OCI-LY1 (cell line): ENCODE measurements around the gene ISX.

Experiments
- H2AFZ ChIP-seq: fragments of 200-600 bp; sonication (generic), shearing (Covaris generic); 2 replicates; pipeline ENCODE4 v1.6.0; 2014; ENCODE audit warnings: antibody characterized with exemption, mild to moderate bottlenecking, low read length
- H3F3A ChIP-seq: fragments of 200-600 bp; sonication (generic), shearing (Covaris generic); 2 replicates; pipeline ENCODE4 v1.6.0; 2014; ENCODE audit warnings: mild to moderate bottlenecking, antibody characterized with exemption, low read length, moderate library complexity; ENCODE audit not compliant: insufficient read depth
- H3K27ac ChIP-seq: fragments of 200-600 bp; sonication (generic); 2 replicates; pipeline ENCODE4 v1.5.1; 2014; ENCODE audit warnings: low read length, mixed run types, mild to moderate bottlenecking, low read depth; ENCODE audit not compliant: poor library complexity, severe bottlenecking
- H3K27me3 ChIP-seq: fragments of 200-600 bp; sonication (generic); 2 replicates; pipeline ENCODE4 v1.6.0; 2014; ENCODE audit warnings: antibody characterized with exemption, mild to moderate bottlenecking, low read length, moderate library complexity; ENCODE audit not compliant: insufficient read depth
- H3K36me3 ChIP-seq: fragments of 200-600 bp; sonication (generic); 2 replicates; pipeline ENCODE4 v1.6.1; 2014; ENCODE audit warnings: mild to moderate bottlenecking, antibody characterized with exemption, low read length, moderate library complexity, mixed read lengths; ENCODE audit not compliant: insufficient read depth
- H3K4me1 ChIP-seq: fragments of 200-600 bp; sonication (generic); 2 replicates; pipeline ENCODE4 v1.5.1; 2014; ENCODE audit warnings: mild to moderate bottlenecking, low read length, moderate library complexity; ENCODE audit not compliant: insufficient read depth, severe bottlenecking
- H3K4me2 ChIP-seq: fragments of 200-600 bp; sonication (generic), shearing (Covaris generic); 2 replicates; pipeline ENCODE4 v1.6.1; 2014; ENCODE audit warnings: low read length
- H3K4me3 ChIP-seq: fragments of 200-600 bp; sonication (generic); 2 replicates; pipeline ENCODE4 v1.5.1; 2014; ENCODE audit warnings: low read length, low read depth, mild to moderate bottlenecking, mixed read lengths; ENCODE audit not compliant: poor library complexity, severe bottlenecking
- H3K79me2 ChIP-seq: fragments of 200-600 bp; shearing (Covaris generic); 2 replicates; pipeline ENCODE4 v1.6.1; 2016; ENCODE audit warnings: mixed run types, low read length, mixed read lengths; ENCODE audit not compliant: insufficient read depth
- H3K9ac ChIP-seq: fragments of 200-600 bp; sonication (generic), shearing (Covaris generic); 2 replicates; pipeline ENCODE4 v1.6.1; 2014; ENCODE audit warnings: mild to moderate bottlenecking, low read length, mixed read lengths
- H3K9me2 ChIP-seq: fragments of 200-600 bp; sonication (generic), shearing (Covaris generic); 2 replicates; pipeline ENCODE4 v1.6.1; 2014; ENCODE audit warnings: low read depth, mild to moderate bottlenecking, low read length, mixed read lengths
- H3K9me3 ChIP-seq: fragments of 200-600 bp; shearing (Covaris generic); 2 replicates; pipeline ENCODE4 v1.6.1; 2014; ENCODE audit warnings: low read length, mixed read lengths
- H4K20me1 ChIP-seq: fragments of 200-600 bp; sonication (generic), shearing (Covaris generic); 2 replicates; pipeline ENCODE4 v1.6.0; 2016; ENCODE audit warnings: mild to moderate bottlenecking, low read length; ENCODE audit not compliant: insufficient read depth
- EZH2 ChIP-seq: fragments of 200-600 bp; sonication (generic), shearing (Covaris generic); IDR thresholded peaks from 2 replicates; pipeline ENCODE4 v1.8.0; 2017; ENCODE audit warnings: borderline replicate concordance, mixed run types, mild to moderate bottlenecking, antibody characterized with exemption, low read length, moderate library complexity, mixed read lengths
- TF ChIP-seq, protein P1 (sequence below): fragments of 200-600 bp; sonication (generic), shearing (Covaris generic); IDR thresholded peaks from 2 replicates; pipeline ENCODE4 v1.5.1; 2017; ENCODE audit warnings: mild to moderate bottlenecking, antibody characterized with exemption, low read length, moderate library complexity, mixed read lengths

The ISX gene

DNA sequence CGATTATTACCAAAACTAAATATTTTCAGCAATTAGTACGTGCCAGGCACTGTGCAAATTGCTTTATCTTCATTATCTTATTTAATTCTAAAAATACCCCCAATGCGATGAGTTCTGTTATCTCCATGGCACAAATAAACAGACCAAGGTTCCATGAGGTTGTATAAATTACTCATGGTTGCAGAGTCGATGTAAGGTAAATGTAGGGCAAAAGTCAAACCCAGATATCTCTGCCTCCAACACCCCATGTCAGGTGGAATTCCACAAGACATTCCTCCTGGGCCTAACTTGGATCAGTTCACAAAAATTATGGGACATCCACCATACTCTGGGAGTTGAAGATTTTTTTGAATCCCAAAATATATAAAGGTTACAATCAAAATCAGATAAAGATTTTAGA, 43.7 kb downstream of the ISX start:
- no peak overlapping the region for H3K4me2 ChIP-seq
- H3K4me1 ChIP-seq = peaks cover 5% of the 10 kb centered on the region
- H4K20me1 ChIP-seq = no peaks in the 10 kb centered on the region
- no peaks in the 10 kb centered on the region for H3K9me3 ChIP-seq
- no peaks in the 10 kb centered on the region for H3K79me2 ChIP-seq
- H3K36me3 ChIP-seq = no peaks in the 10 kb centered on the region; the same call in 1 of the 2 replicates
- H3K9me2 ChIP-seq = no peaks in the 10 kb centered on the region
- no peaks in the 10 kb centered on the region for H3K27me3 ChIP-seq
- TF ChIP-seq, protein P1, sequence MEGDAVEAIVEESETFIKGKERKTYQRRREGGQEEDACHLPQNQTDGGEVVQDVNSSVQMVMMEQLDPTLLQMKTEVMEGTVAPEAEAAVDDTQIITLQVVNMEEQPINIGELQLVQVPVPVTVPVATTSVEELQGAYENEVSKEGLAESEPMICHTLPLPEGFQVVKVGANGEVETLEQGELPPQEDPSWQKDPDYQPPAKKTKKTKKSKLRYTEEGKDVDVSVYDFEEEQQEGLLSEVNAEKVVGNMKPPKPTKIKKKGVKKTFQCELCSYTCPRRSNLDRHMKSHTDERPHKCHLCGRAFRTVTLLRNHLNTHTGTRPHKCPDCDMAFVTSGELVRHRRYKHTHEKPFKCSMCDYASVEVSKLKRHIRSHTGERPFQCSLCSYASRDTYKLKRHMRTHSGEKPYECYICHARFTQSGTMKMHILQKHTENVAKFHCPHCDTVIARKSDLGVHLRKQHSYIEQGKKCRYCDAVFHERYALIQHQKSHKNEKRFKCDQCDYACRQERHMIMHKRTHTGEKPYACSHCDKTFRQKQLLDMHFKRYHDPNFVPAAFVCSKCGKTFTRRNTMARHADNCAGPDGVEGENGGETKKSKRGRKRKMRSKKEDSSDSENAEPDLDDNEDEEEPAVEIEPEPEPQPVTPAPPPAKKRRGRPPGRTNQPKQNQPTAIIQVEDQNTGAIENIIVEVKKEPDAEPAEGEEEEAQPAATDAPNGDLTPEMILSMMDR = no peak
- no peak for TF ChIP-seq EZH2
- H3F3A ChIP-seq = no peaks in the 10 kb centered on the region
- H3K4me3 ChIP-seq = no peak overlapping the region
- H3K27ac ChIP-seq = no peak overlapping the region
- no peak overlapping the region for H3K9ac ChIP-seq
- no peak overlapping the region for H2AFZ ChIP-seq

DNA sequence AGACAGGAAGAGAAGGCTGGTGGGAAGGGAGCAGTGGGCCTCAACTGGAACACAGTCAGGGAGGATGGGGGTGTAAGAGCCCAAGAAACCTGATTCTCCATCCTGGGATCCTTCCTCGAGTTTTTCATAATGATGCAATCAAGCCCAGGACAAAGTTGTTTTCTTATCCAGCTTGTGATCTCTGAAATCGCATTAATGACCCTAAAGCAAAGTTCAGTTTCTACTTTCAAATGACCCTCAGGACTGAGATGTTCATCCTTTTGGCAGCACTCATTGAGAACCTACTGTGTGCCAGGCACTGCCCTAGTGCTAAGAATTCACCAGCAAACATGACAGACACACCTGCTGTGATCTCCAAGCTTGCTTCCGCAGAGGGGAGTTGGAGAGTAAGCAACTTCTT, 45.3 kb downstream of the ISX start:
- Histone ChIP-seq H3K4me3 (no peak overlapping the region), H4K20me1 (no peaks in the 10 kb centered on the region), H2AFZ (no peak overlapping the region), H3K36me3 (no peaks in the 10 kb centered on the region; the same call in 1 of the 2 replicates), H3K9me2 (no peaks in the 10 kb centered on the region), H3K79me2 (no peaks in the 10 kb centered on the region), H3F3A (no peaks in the 10 kb centered on the region), H3K9me3 (no peaks in the 10 kb centered on the region), H3K27ac (no peak overlapping the region), H3K4me2 (no peak overlapping the region), H3K27me3 (no peaks in the 10 kb centered on the region), H3K9ac (no peak overlapping the region), H3K4me1 (peaks cover 8% of the 10 kb centered on the region)
- TF ChIP-seq EZH2 = no peak
- TF ChIP-seq, protein P1 = no peak

DNA sequence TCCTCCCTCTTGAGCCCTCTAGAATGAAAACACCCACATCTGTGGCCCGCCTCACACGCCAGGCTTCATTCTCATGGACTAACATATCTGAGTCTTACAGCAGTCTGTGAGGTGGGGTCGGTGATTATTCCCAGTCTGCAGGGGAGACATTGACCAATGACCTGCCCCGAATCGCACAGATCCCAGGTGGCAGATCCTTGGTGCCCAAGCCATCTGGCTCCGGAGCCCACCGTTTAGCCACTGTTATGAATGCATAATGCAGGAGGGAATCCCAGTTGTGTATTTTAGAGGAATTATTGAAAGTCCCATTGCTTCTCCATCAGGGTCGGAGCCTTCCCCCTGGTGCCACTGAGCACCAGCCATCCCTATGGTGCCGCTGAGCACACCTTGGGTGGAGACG, 47.4 kb downstream of the ISX start:
- H3K27ac ChIP-seq = no peak overlapping the region
- no peaks in the 10 kb centered on the region for H4K20me1 ChIP-seq
- peaks cover 8% of the 10 kb centered on the region for H3K4me1 ChIP-seq
- no peak overlapping the region for H3K9ac ChIP-seq
- H3K9me2 ChIP-seq = no peaks in the 10 kb centered on the region
- no peaks in the 10 kb centered on the region for H3F3A ChIP-seq
- H3K79me2 ChIP-seq = no peaks in the 10 kb centered on the region
- no peaks in the 10 kb centered on the region for H3K9me3 ChIP-seq
- H3K4me2 ChIP-seq = no peak overlapping the region
- TF ChIP-seq, protein P1 = no peak
- TF ChIP-seq EZH2 = no peak
- H3K27me3 ChIP-seq = no peaks in the 10 kb centered on the region
- H3K36me3 ChIP-seq = no peaks in the 10 kb centered on the region; the same call in 1 of the 2 replicates
- no peak overlapping the region for H2AFZ ChIP-seq
- H3K4me3 ChIP-seq = no peak overlapping the region
